ENCODE results near the gene PCBP2. TPM values are rescaled to one million over a fixed set of nuclear protein-coding genes. Genes with fewer than 3 reads are reported as not detected.

Gene PCBP2
- total RNA-seq, 2 experiments from 2014 or later = 897 to 926 TPM

- Mint-ChIP-seq H3K4me3 (no peak overlapping the region), H3K9me3 (no peaks in the 10 kb centered on the region), H3K27me3 (no peaks in the 10 kb centered on the region), H3K4me1 (ENCODE audit: low read depth) (peaks cover 23% of the 10 kb centered on the region), H3K27ac (no peak overlapping the region), H3K36me3 (no peaks in the 10 kb centered on the region)
- POLR2A ChIA-PET = no interaction called here
- intact Hi-C loops (cut with micrococcal nuclease) = no loop called here
- CTCF ChIA-PET = interaction anchor here (0.7 to 1.8 kb wide), 3 partner anchors 153 to 185 kb away, joined by 3 to 4 read pairs (median 3); partner anchors contain the start of gene AAAS
- DNase-seq = no peak
Observed at GRCh38 chr12:53505555-53506449, 53.9 kb downstream of the PCBP2 start.

GRCh38 chr12:53506450-53506785 lies 54.5 kb downstream of the PCBP2 start:
- Mint-ChIP-seq H3K4me1 (ENCODE audit: low read depth) (peaks cover 23% of the 10 kb centered on the region), H3K27ac (no peak overlapping the region), H3K27me3 (no peaks in the 10 kb centered on the region), H3K9me3 (no peaks in the 10 kb centered on the region), H3K4me3 (no peak overlapping the region), H3K36me3 (no peaks in the 10 kb centered on the region)
- ChIA-PET POLR2A (no interaction called here), CTCF (interaction anchor here (0.7 to 1.1 kb wide), 2 partner anchors 154 to 185 kb away, joined by 3 read pairs; partner anchors contain the start of gene AAAS)
- no peak for DNase-seq
- intact Hi-C loops (cut with micrococcal nuclease) = no loop called here

GRCh38 chr12:53506881-53507602 lies 55.1 kb downstream of the PCBP2 start, which contains the start of gene NPFF:
Gene NPFF, minus strand, starts transcription at chr12:53507484. Its CDS starts 10 bp downstream, at chr12:53507474.
- Mint-ChIP-seq H3K4me1 (ENCODE audit: low read depth) (peaks cover 18% of the 10 kb centered on the region), H3K9me3 (no peaks in the 10 kb centered on the region), H3K4me3 (no peak within 1 kb of the TSS), H3K27ac (no peak within 1 kb of the TSS), H3K27me3 (no peaks in the 10 kb centered on the region), H3K36me3 (no peaks in the 10 kb centered on the region)
- ChIA-PET POLR2A (no interaction called here), CTCF (interaction anchor here (2.0 to 2.7 kb wide), 4 partner anchors 8 to 29 kb away, joined by 7 to 22 read pairs (median 18); partner anchors contain the start of gene MAP3K12)
- no peak for DNase-seq
- intact Hi-C loops (cut with micrococcal nuclease) = no loop called here

- Mint-ChIP-seq H3K27ac (no peak overlapping the region), H3K4me1 (ENCODE audit: low read depth) (peaks cover 13% of the 10 kb centered on the region), H3K9me3 (no peaks in the 10 kb centered on the region), H3K4me3 (no peak overlapping the region), H3K36me3 (no peaks in the 10 kb centered on the region), H3K27me3 (no peaks in the 10 kb centered on the region)
- ChIA-PET POLR2A (no interaction called here), CTCF (interaction anchor here (1.2 to 2.7 kb wide), 9 partner anchors 8 to 240 kb away, joined by 3 to 22 read pairs (median 13); partner anchors contain the start of genes ESPL1 and MAP3K12)
- intact Hi-C loops (cut with micrococcal nuclease) = no loop called here
- no peak for DNase-seq
Observed at GRCh38 chr12:53507603-53507885, 55.6 kb downstream of the PCBP2 start.

GRCh38 chr12:53508534-53509170 lies 56.8 kb downstream of the PCBP2 start:
- peak; percentile 92 for DNase-seq
- no peaks in the 10 kb centered on the region for H3K27me3 Mint-ChIP-seq
- no peaks in the 10 kb centered on the region for H3K9me3 Mint-ChIP-seq
- intact Hi-C loops (cut with micrococcal nuclease) = loop anchor here (1.0 kb wide), 2 partner anchors 156 to 181 kb away; no protein-coding TSS in a partner anchor
- no peaks in the 10 kb centered on the region for H3K36me3 Mint-ChIP-seq
- ChIA-PET CTCF (interaction anchor here (0.6 to 3.5 kb wide), 45 partner anchors 8 to 443 kb away, joined by 3 to 55 read pairs (median 5); partner anchors contain the start of genes AAAS, ATF7, ATP5MC2 and CSAD), POLR2A (interaction anchor here (0.6 to 1.2 kb wide), 5 partner anchors 14 to 289 kb away, joined by 3 to 6 read pairs (median 4); no protein-coding TSS in a partner anchor)
- peak overlapping the region; percentile 67 for H3K27ac Mint-ChIP-seq
- H3K4me3 Mint-ChIP-seq = no peak overlapping the region
- H3K4me1 Mint-ChIP-seq (ENCODE audit: low read depth) = peaks cover 12% of the 10 kb centered on the region

- Mint-ChIP-seq H3K27ac (no peak overlapping the region), H3K4me3 (no peak overlapping the region), H3K4me1 (ENCODE audit: low read depth) (peaks cover 5% of the 10 kb centered on the region), H3K36me3 (peaks cover 2% of the 10 kb centered on the region), H3K9me3 (no peaks in the 10 kb centered on the region), H3K27me3 (no peaks in the 10 kb centered on the region)
- intact Hi-C loops (cut with micrococcal nuclease) = no loop called here
- DNase-seq = no peak
- ChIA-PET CTCF (interaction anchor here (0.7 to 3.5 kb wide), 7 partner anchors 14 to 233 kb away, joined by 3 to 55 read pairs (median 4); partner anchors contain the start of gene AAAS), POLR2A (no interaction called here)
Observed at GRCh38 chr12:53510181-53510812, 58.4 kb downstream of the PCBP2 start.

GRCh38 chr12:53513712-53514410 lies 62.0 kb downstream of the PCBP2 start:
- Mint-ChIP-seq H3K4me1 (ENCODE audit: low read depth) (peaks cover under 1% of the 10 kb centered on the region), H3K36me3 (peaks cover 5% of the 10 kb centered on the region), H3K9me3 (no peaks in the 10 kb centered on the region), H3K4me3 (no peak overlapping the region), H3K27me3 (no peaks in the 10 kb centered on the region), H3K27ac (no peak overlapping the region)
- intact Hi-C loops (cut with micrococcal nuclease) = no loop called here
- DNase-seq = no peak
- CTCF ChIA-PET = no interaction called here
- POLR2A ChIA-PET = no interaction called here

GRCh38 chr12:53514628-53515290 lies 62.9 kb downstream of the PCBP2 start:
- no peaks in the 10 kb centered on the region for H3K4me1 Mint-ChIP-seq (ENCODE audit: low read depth)
- ChIA-PET CTCF (interaction anchor here (0.9 to 1.2 kb wide), 2 partner anchors 40 to 162 kb away, joined by 4 to 6 read pairs; no protein-coding TSS in a partner anchor), POLR2A (no interaction called here)

GRCh38 chr12:53515291-53515680 lies 63.4 kb downstream of the PCBP2 start:
- H3K9me3 Mint-ChIP-seq = no peaks in the 10 kb centered on the region
- DNase-seq = no peak
- POLR2A ChIA-PET = no interaction called here
- intact Hi-C loops (cut with micrococcal nuclease) = no loop called here
- no peaks in the 10 kb centered on the region for H3K27me3 Mint-ChIP-seq
- no peak overlapping the region for H3K4me3 Mint-ChIP-seq
- H3K4me1 Mint-ChIP-seq (ENCODE audit: low read depth) = no peaks in the 10 kb centered on the region
- CTCF ChIA-PET = interaction anchor here (0.9 to 1.2 kb wide), 2 partner anchors 41 to 163 kb away, joined by 4 to 6 read pairs; no protein-coding TSS in a partner anchor
- H3K27ac Mint-ChIP-seq = no peak overlapping the region
- H3K36me3 Mint-ChIP-seq = peaks cover 5% of the 10 kb centered on the region

More at GRCh38 chr12:53514628-53515290, 62.9 kb downstream of the PCBP2 start:
- Mint-ChIP-seq H3K4me3 (no peak overlapping the region), H3K36me3 (peaks cover 5% of the 10 kb centered on the region), H3K27ac (no peak overlapping the region), H3K9me3 (no peaks in the 10 kb centered on the region), H3K27me3 (no peaks in the 10 kb centered on the region)
- intact Hi-C loops (cut with micrococcal nuclease) = no loop called here
- no peak for DNase-seq

- ChIA-PET POLR2A (no interaction called here), CTCF (interaction anchor here (1.1 to 1.5 kb wide), 2 partner anchors 9 to 159 kb away, joined by 3 to 4 read pairs; partner anchors contain the start of gene ATP5MC2)
- no peak overlapping the region for H3K4me3 Mint-ChIP-seq
- intact Hi-C loops (cut with micrococcal nuclease) = no loop called here
- no peaks in the 10 kb centered on the region for H3K9me3 Mint-ChIP-seq
- peaks cover 14% of the 10 kb centered on the region for H3K36me3 Mint-ChIP-seq
- H3K27ac Mint-ChIP-seq = no peak overlapping the region
- no peak for DNase-seq
- H3K27me3 Mint-ChIP-seq = no peaks in the 10 kb centered on the region
- H3K4me1 Mint-ChIP-seq (ENCODE audit: low read depth) = no peaks in the 10 kb centered on the region
Observed at GRCh38 chr12:53516758-53517455, 65.0 kb downstream of the PCBP2 start.

Data from activated CD4-positive, alpha-beta memory T cell treated with anti-CD3 and anti-CD28 coated beads for 36 hours (primary cell).